ENCODE results near the gene RGR. TPM values are rescaled to one million over a fixed set of nuclear protein-coding genes. Genes with fewer than 3 reads are reported as not detected.

RGR gene
- total RNA-seq, 1 experiment from 2014 or later = not detected

DNA sequence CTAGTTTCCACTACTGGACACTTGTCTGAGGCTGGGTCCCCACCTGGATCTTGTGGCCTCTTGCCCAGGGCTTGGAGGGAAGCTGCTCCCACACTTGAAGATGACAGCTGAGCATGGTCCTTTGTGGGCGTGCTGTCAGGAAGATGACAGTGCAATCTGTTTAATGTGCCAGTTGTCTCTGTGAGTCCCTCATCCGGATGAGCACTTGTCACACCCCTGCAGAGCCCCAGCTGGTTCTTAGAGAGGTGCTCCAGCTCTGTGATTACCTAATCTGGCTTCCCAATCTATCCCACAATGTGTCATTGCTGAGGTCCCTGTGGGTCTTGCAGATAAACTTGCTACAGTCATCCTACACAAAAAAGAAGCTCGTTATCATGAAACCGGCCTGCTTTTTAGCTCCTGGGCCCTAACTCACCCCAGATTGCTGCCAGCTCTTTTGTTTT, 48.7 kb downstream of the RGR start:
- CTCF ChIA-PET = interaction anchor here (0.6 to 1.3 kb wide), 2 partner anchors 57 to 59 kb away, joined by 3 read pairs; no protein-coding TSS in a partner anchor
- POLR2A ChIA-PET = no interaction called here
- H3K27ac Mint-ChIP-seq = no peak overlapping the region
- no peaks in the 10 kb centered on the region for H3K9me3 Mint-ChIP-seq
- H3K4me1 Mint-ChIP-seq = peaks cover 50% of the 10 kb centered on the region
- no peaks in the 10 kb centered on the region for H3K36me3 Mint-ChIP-seq
- no peaks in the 10 kb centered on the region for H3K27me3 Mint-ChIP-seq (ENCODE audit: low read depth)
- no peak for ATAC-seq
- no peak for TF ChIP-seq NR1H2 (CRISPR knock-in tag; IDR thresholded peaks at IDR 0.05)
- TF ChIP-seq ZNF396 (CRISPR knock-in tag; IDR thresholded peaks at IDR 0.05; ENCODE audit: borderline replicate concordance) = no peak
- no peak for TF ChIP-seq SP1 (CRISPR knock-in tag; conservative IDR thresholded peaks at IDR 0.05)
- TF ChIP-seq JUN (CRISPR knock-in tag; IDR thresholded peaks at IDR 0.05) = no peak
- no peak for TF ChIP-seq ZBTB43 (CRISPR knock-in tag; IDR thresholded peaks at IDR 0.05)
- no peak for TF ChIP-seq ZNF281 (CRISPR knock-in tag; IDR thresholded peaks at IDR 0.05)
- TF ChIP-seq, protein P1, sequence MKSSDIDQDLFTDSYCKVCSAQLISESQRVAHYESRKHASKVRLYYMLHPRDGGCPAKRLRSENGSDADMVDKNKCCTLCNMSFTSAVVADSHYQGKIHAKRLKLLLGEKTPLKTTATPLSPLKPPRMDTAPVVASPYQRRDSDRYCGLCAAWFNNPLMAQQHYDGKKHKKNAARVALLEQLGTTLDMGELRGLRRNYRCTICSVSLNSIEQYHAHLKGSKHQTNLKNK (CRISPR knock-in tag; IDR thresholded peaks at IDR 0.05) = no peak
- no peak for TF ChIP-seq MAX (CRISPR knock-in tag; IDR thresholded peaks at IDR 0.05)
- TF ChIP-seq, protein P2, sequence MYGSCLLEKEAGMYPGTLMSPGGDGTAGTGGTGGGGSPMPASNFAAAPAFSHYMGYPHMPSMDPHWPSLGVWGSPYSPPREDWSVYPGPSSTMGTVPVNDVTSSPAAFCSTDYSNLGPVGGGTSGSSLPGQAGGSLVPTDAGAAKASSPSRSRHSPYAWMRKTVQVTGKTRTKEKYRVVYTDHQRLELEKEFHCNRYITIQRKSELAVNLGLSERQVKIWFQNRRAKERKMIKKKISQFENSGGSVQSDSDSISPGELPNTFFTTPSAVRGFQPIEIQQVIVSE (CRISPR knock-in tag; IDR thresholded peaks at IDR 0.05; ENCODE audit: borderline replicate concordance) = no peak
- no peak for TF ChIP-seq JAZF1 (CRISPR knock-in tag; IDR thresholded peaks at IDR 0.05)
- TF ChIP-seq, protein P3, sequence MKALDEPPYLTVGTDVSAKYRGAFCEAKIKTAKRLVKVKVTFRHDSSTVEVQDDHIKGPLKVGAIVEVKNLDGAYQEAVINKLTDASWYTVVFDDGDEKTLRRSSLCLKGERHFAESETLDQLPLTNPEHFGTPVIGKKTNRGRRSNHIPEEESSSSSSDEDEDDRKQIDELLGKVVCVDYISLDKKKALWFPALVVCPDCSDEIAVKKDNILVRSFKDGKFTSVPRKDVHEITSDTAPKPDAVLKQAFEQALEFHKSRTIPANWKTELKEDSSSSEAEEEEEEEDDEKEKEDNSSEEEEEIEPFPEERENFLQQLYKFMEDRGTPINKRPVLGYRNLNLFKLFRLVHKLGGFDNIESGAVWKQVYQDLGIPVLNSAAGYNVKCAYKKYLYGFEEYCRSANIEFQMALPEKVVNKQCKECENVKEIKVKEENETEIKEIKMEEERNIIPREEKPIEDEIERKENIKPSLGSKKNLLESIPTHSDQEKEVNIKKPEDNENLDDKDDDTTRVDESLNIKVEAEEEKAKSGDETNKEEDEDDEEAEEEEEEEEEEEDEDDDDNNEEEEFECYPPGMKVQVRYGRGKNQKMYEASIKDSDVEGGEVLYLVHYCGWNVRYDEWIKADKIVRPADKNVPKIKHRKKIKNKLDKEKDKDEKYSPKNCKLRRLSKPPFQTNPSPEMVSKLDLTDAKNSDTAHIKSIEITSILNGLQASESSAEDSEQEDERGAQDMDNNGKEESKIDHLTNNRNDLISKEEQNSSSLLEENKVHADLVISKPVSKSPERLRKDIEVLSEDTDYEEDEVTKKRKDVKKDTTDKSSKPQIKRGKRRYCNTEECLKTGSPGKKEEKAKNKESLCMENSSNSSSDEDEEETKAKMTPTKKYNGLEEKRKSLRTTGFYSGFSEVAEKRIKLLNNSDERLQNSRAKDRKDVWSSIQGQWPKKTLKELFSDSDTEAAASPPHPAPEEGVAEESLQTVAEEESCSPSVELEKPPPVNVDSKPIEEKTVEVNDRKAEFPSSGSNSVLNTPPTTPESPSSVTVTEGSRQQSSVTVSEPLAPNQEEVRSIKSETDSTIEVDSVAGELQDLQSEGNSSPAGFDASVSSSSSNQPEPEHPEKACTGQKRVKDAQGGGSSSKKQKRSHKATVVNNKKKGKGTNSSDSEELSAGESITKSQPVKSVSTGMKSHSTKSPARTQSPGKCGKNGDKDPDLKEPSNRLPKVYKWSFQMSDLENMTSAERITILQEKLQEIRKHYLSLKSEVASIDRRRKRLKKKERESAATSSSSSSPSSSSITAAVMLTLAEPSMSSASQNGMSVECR (CRISPR knock-in tag; IDR thresholded peaks at IDR 0.05; ENCODE audit: borderline replicate concordance) = no peak
- TF ChIP-seq FOXP4 (CRISPR knock-in tag; IDR thresholded peaks at IDR 0.05) = no peak
- TF ChIP-seq, protein P4, sequence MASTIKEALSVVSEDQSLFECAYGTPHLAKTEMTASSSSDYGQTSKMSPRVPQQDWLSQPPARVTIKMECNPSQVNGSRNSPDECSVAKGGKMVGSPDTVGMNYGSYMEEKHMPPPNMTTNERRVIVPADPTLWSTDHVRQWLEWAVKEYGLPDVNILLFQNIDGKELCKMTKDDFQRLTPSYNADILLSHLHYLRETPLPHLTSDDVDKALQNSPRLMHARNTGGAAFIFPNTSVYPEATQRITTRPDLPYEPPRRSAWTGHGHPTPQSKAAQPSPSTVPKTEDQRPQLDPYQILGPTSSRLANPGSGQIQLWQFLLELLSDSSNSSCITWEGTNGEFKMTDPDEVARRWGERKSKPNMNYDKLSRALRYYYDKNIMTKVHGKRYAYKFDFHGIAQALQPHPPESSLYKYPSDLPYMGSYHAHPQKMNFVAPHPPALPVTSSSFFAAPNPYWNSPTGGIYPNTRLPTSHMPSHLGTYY (CRISPR knock-in tag; IDR thresholded peaks at IDR 0.05) = no peak
- no peak for TF ChIP-seq ZNF121 (CRISPR knock-in tag; IDR thresholded peaks at IDR 0.05)
- no peak for DNase-seq (ENCODE audit: low spot score)
- no peak overlapping the region for H3K4me3 Mint-ChIP-seq

All from WTC11 (cell line).